Left renal pelvis (tissue), 4 donors: ENCODE results near the gene NDUFS7. TPM values are rescaled to one million over a fixed set of nuclear protein-coding genes. Genes with fewer than 3 reads are reported as not detected.
"Not testable (repeated sequence)": the region's sequence is repeated elsewhere in the genome, so short reads cannot be mapped to it uniquely, and the experiment has no call there.

Experiments
- DNase-seq, 4 donors: peaks; one replicate each; pipeline ENCODE4 v3.0.0-alpha.2; 2013; ENCODE audit warnings: low read depth in 4 of 4, low spot score in 3 of 4
- polyA plus RNA-seq, 4 donors: library from polyadenylated mRNA; unstranded; fragments of 120-200 nt; gene quantifications; one replicate each; pipeline ENCODE4 v1.2.1, GENCODE V29; 2013; ENCODE audit not compliant: insufficient read length in 4 of 4

The NDUFS7 gene
- polyA plus RNA-seq, 4 donors: 32.0 to 90.9 (median 46.4) TPM

GRCh38 chr19:1416014-1416841, 32.5 kb downstream of the NDUFS7 start:
- DNase-seq: no peak

GRCh38 chr19:1417145-1417544, 33.4 kb downstream of the NDUFS7 start:
- no peak for DNase-seq

- no peak for DNase-seq
Measured at GRCh38 chr19:1417681-1418495, 34.2 kb downstream of the NDUFS7 start.

GRCh38 chr19:1418496-1418775, 34.7 kb downstream of the NDUFS7 start:
- DNase-seq: no peak

DNA sequence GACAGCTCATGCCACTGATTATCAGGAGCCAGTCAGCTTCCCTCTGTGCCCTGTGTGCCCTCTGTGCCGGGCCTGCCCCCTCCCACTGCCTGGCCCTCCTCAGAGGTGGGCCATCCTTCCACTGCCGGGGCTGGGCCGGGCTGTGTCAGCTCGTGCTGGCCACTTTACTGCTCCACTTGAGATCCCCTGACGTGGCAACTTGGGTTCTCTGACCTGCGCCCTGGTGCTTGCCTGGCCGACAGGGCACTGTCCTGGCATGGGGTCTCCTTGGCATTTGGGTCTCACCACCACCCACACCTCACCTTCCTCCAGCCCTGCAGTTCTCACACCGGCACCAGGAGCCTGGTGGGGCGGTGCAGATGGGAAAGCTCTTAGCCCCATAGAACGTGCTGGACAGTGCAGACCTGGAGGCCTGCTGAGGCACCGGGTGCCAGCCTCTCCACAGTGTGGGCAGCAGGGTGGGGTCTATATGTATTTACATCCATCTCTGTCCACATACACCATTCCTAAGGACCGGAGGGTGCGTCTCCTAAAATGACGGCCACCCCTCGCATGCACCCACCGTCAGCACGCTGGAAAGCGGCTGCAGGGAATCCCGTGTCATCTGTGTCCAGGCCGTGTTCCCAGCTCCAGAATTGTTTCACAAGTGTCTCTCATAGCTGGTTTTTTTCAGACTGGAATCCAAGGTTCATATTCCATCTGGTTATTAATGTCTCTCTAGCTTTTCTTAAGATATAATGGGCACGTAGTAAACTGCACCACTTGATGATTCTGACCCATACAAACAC, 35.4 kb downstream of the NDUFS7 start:
- DNase-seq: no peak

DNA sequence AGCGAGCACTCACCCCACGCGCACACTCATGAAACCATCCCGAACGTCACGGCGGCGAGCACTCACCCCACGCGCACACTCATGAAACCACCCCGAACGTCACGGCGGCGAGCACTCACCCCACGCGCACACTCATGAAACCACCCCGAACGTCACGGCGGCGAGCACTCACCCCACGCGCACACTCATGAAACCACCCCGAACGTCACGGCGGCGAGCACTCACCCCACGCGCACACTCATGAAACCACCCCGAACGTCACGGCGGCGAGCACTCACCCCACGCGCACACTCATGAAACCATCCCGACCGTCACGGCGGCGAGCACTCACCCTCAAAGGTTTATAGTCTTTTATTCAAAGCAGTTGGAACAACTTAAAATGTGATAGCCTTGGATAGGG, 36.4 kb downstream of the NDUFS7 start:
- DNase-seq: not testable (repeated sequence)

GRCh38 chr19:1420590-1420989, 36.9 kb downstream of the NDUFS7 start:
- no peak for DNase-seq

- no peak for DNase-seq
Measured at GRCh38 chr19:1421218-1421957, 37.7 kb downstream of the NDUFS7 start.

DNA sequence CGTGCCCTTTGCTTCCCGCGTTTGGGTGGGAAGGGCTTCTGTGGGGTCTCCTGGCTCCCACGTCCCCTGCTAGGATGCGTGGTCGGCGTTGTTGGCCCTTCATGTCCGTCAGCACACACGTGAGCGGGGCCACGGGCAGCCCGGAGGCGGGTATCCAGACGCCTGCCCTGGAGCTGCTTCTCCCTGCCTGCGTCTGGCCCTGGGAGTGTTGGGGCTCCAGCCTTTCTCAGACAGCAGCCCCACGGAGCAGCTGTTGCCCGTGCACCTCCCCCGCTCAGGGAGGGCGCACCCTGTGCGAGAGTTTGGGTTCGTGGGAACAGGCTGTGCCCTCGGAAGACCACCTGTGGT, 38.2 kb downstream of the NDUFS7 start:
- no peak for DNase-seq

- DNase-seq: no peak
Measured at GRCh38 chr19:1422360-1422759, 38.7 kb downstream of the NDUFS7 start.

DNA sequence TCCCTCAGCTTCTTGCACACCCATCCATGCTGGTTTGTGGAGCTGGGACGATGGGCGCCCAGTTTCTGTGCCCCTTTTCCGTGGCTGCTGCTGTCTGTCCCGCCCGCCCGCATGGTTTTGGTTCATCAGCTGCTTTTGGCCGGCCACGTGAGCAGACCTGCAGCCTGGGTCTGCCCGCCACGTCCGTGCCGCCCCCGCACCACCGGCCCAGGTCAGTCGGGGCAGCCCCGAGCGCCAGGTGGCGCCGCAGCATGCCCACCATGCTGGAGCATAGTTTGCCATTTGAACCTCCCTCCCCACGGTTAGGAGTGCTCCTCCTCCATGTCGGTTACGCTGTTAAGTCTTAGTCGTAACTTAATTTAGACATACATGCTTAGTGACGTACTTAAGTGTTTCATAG, 39.2 kb downstream of the NDUFS7 start:
- DNase-seq: no peak

DNA sequence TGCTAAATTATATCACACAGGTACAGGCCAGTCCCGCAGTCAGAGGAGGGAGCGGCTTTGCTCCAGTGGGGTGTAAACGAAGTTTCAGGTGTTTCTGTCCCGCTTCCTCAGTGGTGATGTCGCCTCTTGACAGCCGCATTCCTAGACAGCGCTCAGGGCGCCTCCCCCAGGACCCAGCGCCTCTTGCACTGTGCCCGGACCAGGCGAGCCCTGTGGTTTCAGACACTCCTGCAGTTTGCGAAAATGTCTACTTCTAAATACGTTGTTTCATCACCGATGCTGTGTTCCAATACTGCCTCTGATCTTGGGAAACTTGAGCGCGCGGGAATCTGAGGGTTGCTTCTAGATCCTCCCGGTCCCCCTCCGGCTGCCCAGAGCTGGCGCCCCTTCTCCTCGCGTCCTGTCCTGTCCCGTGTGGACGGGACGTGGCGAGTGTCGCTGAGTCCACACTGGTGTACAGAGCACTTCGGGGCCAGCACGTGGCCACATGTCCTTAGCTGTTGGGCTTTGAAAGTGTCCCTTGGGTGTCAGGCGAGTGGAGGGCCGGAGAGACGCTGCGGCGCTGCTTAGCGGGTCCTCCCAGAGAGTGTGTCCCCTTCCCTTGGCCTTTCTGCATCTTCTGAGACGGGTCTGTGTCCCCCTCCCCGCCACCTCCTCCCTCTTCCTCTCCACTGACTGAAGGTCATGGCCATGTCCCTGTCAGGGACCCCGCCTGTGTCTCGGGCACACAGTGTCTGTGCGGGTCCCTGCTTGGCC, 39.9 kb downstream of the NDUFS7 start:
- DNase-seq: no peak

- DNase-seq: no peak
Measured at GRCh38 chr19:1424192-1424955, 40.7 kb downstream of the NDUFS7 start.

- DNase-seq: no peak
Measured at GRCh38 chr19:1425102-1425837, 41.6 kb downstream of the NDUFS7 start.

DNA sequence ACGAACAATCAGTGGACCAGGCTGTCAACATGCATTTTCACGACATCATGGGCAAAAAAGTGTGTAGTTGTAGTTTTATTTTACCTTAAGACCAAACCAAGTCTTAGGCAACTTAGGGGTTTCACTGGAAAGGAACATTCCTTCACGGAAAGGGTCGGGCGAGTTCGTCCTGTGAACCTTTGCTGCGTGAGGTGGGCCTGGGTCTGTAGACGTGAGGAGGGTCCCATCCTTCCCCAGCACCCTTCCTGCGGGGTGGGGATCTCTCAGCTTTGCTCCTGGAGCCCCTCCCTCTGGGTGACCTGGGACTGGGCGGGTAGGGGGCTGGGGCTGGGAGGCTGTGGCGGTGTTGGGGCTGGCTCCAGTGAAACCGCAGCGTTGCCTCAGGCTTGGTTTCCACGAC, 42.2 kb downstream of the NDUFS7 start:
- DNase-seq: no peak

DNA sequence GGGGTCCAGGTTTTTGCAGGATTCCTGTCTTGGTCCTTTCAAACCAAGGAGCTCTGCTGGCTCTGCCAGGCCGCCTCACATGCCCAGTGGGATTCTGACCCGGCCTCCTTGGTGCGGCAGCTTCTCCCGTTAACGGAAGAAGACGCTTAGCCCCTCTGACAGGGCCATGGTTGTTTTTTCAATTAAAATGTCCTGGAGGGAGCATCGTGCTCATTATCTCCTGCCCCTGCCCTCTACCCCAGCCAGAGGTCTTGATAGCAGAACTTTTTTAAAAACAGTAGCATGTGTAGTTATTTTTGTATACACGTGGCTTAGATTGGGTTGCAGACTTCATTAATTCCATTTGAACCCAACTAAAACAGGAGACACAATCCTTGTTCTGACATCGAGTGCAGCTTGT, 43.0 kb downstream of the NDUFS7 start:
- DNase-seq: no peak

DNA sequence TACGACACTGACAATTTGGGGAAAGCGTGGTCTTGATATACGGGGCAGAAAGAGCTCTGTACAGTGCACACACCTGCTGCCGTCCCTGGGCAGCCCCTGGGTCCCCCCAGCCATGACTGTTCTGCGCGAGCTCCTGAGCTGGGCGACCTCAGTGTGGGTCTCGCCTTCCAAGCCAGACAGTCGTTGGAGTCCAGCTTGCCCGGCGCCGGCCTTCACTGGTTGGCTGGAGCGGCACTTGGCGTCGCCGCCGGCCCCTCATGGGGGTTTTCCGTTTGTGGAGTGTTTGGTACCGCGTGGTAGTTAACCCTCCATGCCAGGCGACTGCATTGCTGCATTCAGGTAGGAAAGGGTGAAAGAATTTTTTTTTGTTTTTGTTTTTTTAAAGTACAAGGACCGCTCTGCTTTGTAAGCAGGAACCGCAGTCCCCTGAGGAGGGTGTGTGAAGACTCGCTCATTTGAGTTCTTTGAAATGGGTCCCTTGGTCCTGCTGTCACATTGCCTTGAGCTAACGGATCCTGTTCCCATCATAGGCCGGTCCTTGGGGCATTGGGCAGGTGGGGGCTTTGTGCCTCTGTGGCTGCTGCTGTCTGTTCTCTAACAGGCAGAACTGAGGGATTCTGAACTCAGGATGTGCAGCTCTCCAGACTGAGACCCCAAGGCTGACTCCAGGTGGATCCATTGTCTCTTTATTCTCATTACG, 43.7 kb downstream of the NDUFS7 start:
- DNase-seq: no peak
